ENCODE data around the gene IFNGR1.

IFNGR1 gene

DNA sequence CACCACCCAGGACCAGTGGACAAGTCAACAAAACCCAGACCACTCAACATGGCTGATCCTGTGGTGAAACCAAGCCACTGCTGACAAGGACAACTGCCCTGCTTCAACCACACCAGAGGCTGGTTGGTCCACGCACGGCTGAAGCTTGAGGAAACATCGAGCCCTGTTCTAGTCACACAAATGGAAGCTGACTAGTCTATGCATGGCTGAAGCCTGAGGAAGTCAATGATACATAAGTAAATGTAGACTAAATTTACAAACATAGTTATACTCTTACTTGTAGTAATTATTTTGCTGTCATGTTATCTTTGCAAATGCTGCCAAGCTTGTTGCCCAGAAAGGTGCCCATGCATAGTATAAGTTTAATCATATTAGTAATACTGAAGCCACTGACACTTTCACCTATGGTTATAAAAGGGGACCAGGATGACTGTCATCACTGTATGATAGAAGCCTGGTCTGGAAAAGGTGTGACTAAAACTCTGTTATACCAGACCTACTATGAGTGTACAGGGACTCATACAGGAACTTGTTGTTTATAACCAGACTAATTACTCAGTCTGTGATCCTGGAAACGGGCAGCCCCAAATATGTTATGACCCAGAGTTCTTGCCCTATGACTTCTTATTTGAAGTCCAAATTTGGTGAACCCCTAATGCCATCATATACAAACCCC lies 51.3 kb downstream of the IFNGR1 start:
- TF ChIP-seq, protein P1, sequence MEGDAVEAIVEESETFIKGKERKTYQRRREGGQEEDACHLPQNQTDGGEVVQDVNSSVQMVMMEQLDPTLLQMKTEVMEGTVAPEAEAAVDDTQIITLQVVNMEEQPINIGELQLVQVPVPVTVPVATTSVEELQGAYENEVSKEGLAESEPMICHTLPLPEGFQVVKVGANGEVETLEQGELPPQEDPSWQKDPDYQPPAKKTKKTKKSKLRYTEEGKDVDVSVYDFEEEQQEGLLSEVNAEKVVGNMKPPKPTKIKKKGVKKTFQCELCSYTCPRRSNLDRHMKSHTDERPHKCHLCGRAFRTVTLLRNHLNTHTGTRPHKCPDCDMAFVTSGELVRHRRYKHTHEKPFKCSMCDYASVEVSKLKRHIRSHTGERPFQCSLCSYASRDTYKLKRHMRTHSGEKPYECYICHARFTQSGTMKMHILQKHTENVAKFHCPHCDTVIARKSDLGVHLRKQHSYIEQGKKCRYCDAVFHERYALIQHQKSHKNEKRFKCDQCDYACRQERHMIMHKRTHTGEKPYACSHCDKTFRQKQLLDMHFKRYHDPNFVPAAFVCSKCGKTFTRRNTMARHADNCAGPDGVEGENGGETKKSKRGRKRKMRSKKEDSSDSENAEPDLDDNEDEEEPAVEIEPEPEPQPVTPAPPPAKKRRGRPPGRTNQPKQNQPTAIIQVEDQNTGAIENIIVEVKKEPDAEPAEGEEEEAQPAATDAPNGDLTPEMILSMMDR (conservative IDR thresholded peaks at IDR 0.05; ENCODE audit: control insufficient read depth, insufficient read depth, low read depth, low read length), result no peak

DNA sequence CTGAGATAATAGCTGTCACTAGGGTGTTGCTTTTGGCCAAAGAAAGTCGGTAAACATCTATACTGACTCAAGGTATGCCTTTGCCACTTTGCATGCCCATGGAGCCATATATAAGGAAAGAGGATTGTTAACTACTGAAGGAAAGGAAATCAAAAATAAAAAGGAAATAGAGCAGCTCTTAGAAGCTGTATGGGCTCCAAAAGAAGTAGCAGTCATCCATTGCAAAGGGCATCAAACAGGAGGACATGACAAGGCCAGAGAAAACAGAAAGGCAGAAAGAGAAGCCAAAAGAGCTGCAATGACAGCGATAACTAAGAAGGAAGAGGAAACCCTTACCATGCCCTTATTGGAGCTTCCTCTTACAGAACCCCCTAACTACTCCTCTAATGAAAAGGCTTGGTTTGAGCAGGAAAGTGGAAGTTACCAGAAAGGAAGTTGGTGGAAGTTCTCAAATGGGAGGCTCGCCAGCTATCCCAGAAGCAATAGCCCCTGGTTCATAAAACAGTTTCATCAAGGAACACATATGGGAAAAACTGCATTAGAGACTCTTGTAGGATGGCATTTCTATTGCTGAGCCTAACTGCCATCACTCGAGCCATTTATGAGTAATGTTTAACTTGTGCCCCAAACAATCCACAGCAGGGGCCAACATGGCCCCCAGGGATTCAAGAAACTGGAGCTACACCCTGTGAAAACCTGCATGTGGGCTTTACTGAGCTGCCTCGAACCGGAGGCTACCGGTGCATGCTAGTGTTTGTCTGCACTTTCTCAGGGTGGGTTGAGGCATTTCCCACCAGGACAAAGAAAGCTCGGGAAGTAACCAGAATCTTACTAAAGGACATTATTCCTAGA lies 52.7 kb downstream of the IFNGR1 start:
- DNase-seq (ENCODE audit: low read depth), result no peak
- no peak overlapping the region for H3K4me3 ChIP-seq (ENCODE audit: control insufficient read depth, low read depth, low read length)
- TF ChIP-seq, protein P1 (conservative IDR thresholded peaks at IDR 0.05; ENCODE audit: control insufficient read depth, insufficient read depth, low read depth, low read length), result no peak

More for the DNA sequence above, 51.3 kb downstream of the IFNGR1 start:
- no peak overlapping the region for H3K4me3 ChIP-seq (ENCODE audit: control insufficient read depth, low read depth, low read length)
- DNase-seq (ENCODE audit: low read depth), result no peak

DNA sequence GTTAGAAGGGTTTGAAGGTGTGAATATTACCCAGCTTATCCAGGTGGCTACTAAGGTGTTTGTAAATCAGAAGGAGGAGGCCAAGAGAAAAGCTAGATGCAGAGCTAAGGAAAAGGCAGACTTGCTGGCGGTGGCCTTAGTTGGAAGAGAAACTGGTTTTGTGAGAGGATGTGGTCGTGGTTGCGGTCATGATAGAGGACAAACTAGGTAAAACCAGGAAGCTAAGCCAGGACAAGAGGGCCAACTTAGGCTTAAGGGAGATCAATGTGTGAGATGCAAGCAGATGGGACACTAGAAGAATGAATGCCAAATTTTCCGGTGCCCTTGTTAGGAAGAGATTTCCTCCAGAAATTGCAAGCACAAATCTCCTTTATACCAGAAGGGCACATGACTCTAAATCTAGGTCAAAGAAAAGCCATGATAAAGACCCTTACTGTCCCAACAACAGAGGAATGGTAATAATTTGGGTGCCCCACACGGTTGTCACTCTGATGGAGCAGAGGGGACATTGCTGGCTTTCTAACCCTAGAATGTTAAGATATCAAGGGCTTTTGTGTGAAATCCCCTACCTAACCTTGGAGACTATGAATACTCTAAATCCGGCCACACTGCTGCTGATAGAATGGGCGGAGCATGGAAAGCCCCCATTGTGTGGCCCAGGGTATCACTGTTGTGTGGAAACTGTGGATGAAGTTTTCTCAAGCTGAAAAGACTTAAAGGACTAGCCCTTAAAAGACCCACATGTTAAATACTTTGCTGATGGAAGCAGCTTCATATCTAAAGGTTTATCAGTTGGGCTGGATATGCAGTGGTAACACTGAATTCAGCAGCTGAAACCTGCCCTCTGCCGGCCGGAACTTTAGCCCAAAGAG lies 53.6 kb downstream of the IFNGR1 start:
- peak; percentile 24 for DNase-seq (ENCODE audit: low read depth)
- H3K4me3 ChIP-seq (ENCODE audit: control insufficient read depth, low read depth, low read length), result no peak overlapping the region
- TF ChIP-seq, protein P1 (conservative IDR thresholded peaks at IDR 0.05; ENCODE audit: control insufficient read depth, insufficient read depth, low read depth, low read length), result peak; percentile 41

DNA sequence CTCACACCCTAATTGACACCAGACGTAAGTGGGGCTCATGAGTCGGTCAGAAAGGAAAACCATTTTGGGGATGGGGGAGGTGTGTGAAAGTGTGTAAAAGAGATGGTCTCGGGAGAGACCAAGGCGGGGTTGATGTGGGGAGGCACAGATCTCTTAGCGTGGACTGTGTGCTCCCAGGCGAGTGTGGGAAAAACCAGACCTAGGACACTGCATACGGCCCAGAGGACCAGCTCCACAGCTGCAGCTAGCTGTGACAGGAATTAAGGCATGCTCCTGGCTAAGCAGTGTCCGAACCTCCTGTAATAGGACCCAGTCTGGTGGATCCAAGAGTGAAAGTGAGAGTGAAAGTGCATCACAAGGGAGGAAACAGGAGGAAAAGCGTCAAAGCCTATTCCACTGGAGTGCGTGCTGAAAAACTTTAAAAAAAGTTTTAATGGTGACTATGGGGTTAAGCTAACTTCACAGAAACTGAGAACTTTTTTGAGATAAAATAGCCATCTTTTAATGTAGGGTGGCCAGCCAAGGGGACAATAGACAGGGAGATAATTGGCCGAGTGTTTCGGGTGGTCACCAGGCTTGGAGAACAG lies 55.4 kb downstream of the IFNGR1 start:
- TF ChIP-seq, protein P1 (conservative IDR thresholded peaks at IDR 0.05; ENCODE audit: control insufficient read depth, insufficient read depth, low read depth, low read length), result no peak
- no peak overlapping the region for H3K4me3 ChIP-seq (ENCODE audit: control insufficient read depth, low read depth, low read length)
- DNase-seq (ENCODE audit: low read depth), result no peak

DNA sequence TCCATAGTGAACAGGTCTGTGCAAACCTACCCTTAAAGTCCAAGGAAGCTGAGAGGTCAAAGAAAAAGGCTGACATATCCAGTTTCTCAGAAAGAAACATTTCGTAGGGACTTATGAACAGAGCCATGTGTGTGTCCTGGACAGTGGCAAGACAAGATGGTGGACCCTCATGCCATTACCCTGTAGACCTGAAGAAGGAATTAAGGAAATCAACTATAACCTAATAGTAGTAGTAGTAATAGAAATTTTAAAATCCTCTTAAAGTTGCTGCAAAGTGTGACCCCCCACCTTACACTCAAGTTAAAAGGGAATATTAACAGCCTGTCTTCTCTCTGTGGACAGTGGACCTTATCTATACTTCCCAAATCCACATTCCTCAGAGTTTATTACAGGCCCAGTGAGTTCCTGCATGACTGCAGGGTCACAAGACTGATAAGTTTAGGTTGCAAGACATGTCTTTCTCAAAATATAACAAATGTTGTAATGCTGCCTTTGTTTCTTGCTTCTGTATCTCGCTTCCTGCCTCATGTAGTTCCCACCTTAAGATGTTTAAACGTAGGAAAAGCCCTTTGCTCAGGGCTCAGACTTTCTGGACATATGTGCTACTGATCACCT lies 56.4 kb downstream of the IFNGR1 start:
- no peak for DNase-seq (ENCODE audit: low read depth)
- TF ChIP-seq, protein P1 (conservative IDR thresholded peaks at IDR 0.05; ENCODE audit: control insufficient read depth, insufficient read depth, low read depth, low read length), result no peak
- no peak overlapping the region for H3K4me3 ChIP-seq (ENCODE audit: control insufficient read depth, low read depth, low read length)

DNA sequence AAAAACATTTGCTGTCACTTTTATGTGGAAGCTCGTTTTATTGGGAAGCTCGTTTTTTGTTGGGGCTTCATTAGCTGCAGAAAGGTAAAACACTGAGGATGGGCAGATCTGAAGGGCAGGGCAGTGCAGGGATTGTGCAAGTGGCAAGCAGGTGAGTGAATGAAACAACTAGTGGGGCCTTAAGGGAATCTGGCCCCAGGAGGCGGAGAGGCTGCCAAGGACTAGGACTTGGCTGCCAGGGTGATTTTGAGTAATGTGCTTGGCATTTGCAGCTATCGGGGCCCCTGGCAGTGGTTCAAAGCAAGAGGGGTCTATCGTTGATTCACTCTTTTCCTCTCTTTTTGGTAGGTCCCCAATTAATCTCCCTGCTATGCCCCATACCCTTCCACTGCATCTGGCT lies 57.2 kb downstream of the IFNGR1 start:
- TF ChIP-seq, protein P1 (conservative IDR thresholded peaks at IDR 0.05; ENCODE audit: control insufficient read depth, insufficient read depth, low read depth, low read length), result no peak
- no peak overlapping the region for H3K4me3 ChIP-seq (ENCODE audit: control insufficient read depth, low read depth, low read length)
- DNase-seq (ENCODE audit: low read depth), result no peak
